GM10266 (cell line): ENCODE measurements around the gene FAM117B.

Experiments used
- DNase-seq: peaks from one replicate; pipeline ENCODE4 v3.0.0; 2012; ENCODE audit errors: extremely low spot score
- CTCF ChIP-seq: IDR thresholded peaks from 2 replicates; pipeline ENCODE4 v1.5.1; 2012; ENCODE audit warnings: mild to moderate bottlenecking, low read depth; ENCODE audit not compliant: control insufficient read depth, insufficient read depth; ENCODE audit errors: missing control alignments

FAM117B gene

GRCh38 chr2:202743613-202744012 lies 108.8 kb downstream of the FAM117B start:
- no peak for TF ChIP-seq CTCF
- no peak for DNase-seq

GRCh38 chr2:202749477-202749876 lies 114.7 kb downstream of the FAM117B start:
- TF ChIP-seq CTCF = no peak
- DNase-seq = no peak

GRCh38 chr2:202750763-202751427 lies 116.1 kb downstream of the FAM117B start:
- no peak for DNase-seq
- TF ChIP-seq CTCF = no peak

GRCh38 chr2:202752071-202752470 lies 117.3 kb downstream of the FAM117B start:
- TF ChIP-seq CTCF = no peak
- DNase-seq = no peak

GRCh38 chr2:202754936-202755335 lies 120.2 kb downstream of the FAM117B start:
- no peak for TF ChIP-seq CTCF
- no peak for DNase-seq

GRCh38 chr2:202756598-202756997 lies 121.8 kb downstream of the FAM117B start:
- DNase-seq = no peak
- TF ChIP-seq CTCF = no peak

GRCh38 chr2:202757339-202757738 lies 122.6 kb downstream of the FAM117B start:
- TF ChIP-seq CTCF = no peak
- no peak for DNase-seq
